Smooth muscle cell (in vitro differentiated cells): ENCODE results near the gene ZSCAN18. TPM values are rescaled to one million over a fixed set of nuclear protein-coding genes. Genes with fewer than 3 reads are reported as not detected.
"Not testable (repeated sequence)": the region's sequence is repeated elsewhere in the genome, so short reads cannot be mapped to it uniquely, and the experiment has no call there.

Experiments
- DNase-seq: peaks from one replicate; lab custom pipeline; 2025; ENCODE audit not compliant: unreplicated experiment; lab: John Stamatoyannopoulos, UW
- H2AFZ ChIP-seq: fragments of 200-600 bp; sonication (generic); 2 replicates; pipeline ENCODE4 v1.6.0; 2016; ENCODE audit warnings: antibody characterized with exemption, low read depth, mild to moderate bottlenecking
- H3F3A ChIP-seq: fragments of 200-600 bp; sonication (generic); 2 replicates; pipeline ENCODE4 v1.6.0; 2017; ENCODE audit warnings: antibody characterized with exemption, low read depth
- H3K27ac ChIP-seq: fragments of 200-600 bp; sonication (generic); 2 replicates; pipeline ENCODE4 v1.5.1; 2016; ENCODE audit warnings: low read depth, mild to moderate bottlenecking
- H3K27me3 ChIP-seq: fragments of 200-600 bp; sonication (generic); 2 replicates; pipeline ENCODE4 v1.6.1; 2016; ENCODE audit warnings: low read depth, mild to moderate bottlenecking
- H3K36me3 ChIP-seq: fragments of 200-600 bp; sonication (generic); 2 replicates; pipeline ENCODE4 v1.5.1; 2016; ENCODE audit warnings: low read depth
- H3K4me1 ChIP-seq: fragments of 200-600 bp; sonication (generic); 2 replicates; pipeline ENCODE4 v1.5.1; 2016; ENCODE audit warnings: low read depth
- H3K4me2 ChIP-seq: fragments of 200-600 bp; sonication (generic); 2 replicates; pipeline ENCODE4 v1.6.0; 2016; ENCODE audit warnings: mild to moderate bottlenecking
- H3K4me3 ChIP-seq: fragments of 200-600 bp; sonication (generic); 2 replicates; pipeline ENCODE4 v1.5.1; 2016; ENCODE audit warnings: mild to moderate bottlenecking
- H3K79me2 ChIP-seq: fragments of 200-600 bp; sonication (generic); 2 replicates; pipeline ENCODE4 v1.6.0; 2016; ENCODE audit warnings: low read depth, mild to moderate bottlenecking
- H3K9ac ChIP-seq: fragments of 200-600 bp; sonication (generic); 2 replicates; pipeline ENCODE4 v1.6.0; 2016; ENCODE audit warnings: low read depth
- H3K9me3 ChIP-seq: fragments of 200-600 bp; sonication (generic); replicated peaks from 2 replicates; pipeline ENCODE4 v1.5.1; 2016; ENCODE audit warnings: low read depth
- H4K20me1 ChIP-seq: fragments of 200-600 bp; sonication (generic); 2 replicates; pipeline ENCODE4 v1.6.0; 2016; ENCODE audit warnings: low read depth
- CTCF ChIP-seq: fragments of 200-600 bp; sonication (generic); IDR thresholded peaks from 2 replicates; pipeline ENCODE4 v1.5.1; 2017; ENCODE audit warnings: borderline replicate concordance, mild to moderate bottlenecking, antibody characterized with exemption; ENCODE audit not compliant: insufficient read depth, poor library complexity, severe bottlenecking
- WGBS: methylation state at CpG from one replicate; pipeline ENCODE4 v1.1.7; 2016; ENCODE audit warnings: low lambda C conversion rate; 5-methylcytosine and 5-hydroxymethylcytosine counted together
- polyA plus RNA-seq: library from polyadenylated mRNA; unstranded; fragments of >200 nt; fragmentation: Nextera tagmentation; extraction: Ambion mirVana; gene quantifications from 2 replicates; pipeline ENCODE4 v1.2.1, GENCODE V29; 2016
- total RNA-seq: library from RNA; depleted of rRNA; stranded (reverse); fragments of >200 nt; gene quantifications from 2 replicates; pipeline ENCODE4 v1.2.3, GENCODE V29; 2014

ZSCAN18 gene
- total RNA-seq (32.9 and 34.6 TPM in 2 replicates), polyA plus RNA-seq (54.6 and 66.5 TPM in 2 replicates)

DNA sequence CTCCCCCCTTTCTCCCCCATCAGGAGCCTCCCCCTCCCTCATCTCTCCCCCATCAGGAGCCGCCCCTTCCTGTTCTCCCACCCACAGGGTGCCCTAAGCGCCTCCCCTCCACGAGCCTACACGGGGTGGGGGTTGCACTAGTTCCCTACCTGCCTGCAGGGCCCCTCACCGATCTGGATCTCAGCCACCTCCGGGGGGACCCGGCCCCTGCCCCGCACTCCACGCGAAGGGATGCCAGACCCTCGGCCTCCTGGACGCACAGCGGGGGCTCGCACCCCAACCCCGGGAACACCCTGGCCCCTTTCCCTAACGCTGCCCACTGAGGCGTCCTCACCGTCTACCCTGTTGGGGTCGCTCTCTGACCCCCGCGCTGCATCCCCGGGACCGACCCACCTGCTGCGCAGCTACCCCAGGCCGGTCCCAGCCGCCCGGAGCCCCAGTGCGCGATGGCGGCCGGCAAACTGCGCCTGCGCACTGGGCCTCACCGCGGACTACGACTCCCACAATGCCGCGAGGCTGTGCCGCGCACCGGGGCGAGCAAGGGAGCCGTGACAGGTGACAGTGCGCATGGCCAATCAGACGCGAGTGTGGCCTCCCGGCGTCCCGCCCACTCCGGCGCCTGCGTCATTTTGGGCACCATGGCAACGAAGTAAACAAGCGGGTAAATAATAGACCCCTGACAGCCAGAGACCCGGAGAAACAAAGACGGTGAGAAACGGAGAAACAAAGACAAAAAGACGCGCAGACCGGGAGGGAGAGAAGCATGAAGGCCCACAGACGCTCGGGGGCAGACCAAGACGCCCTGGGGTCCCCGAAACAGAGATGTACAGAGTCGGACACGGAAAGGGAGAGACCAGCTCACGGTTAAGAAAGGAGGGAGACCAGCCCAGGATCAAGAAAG, at the start of gene ZSCAN18:
TSS of gene ZSCAN18 (minus strand) at position 451 of the 901 bp plus-strand sequence. CDS start 7,964 bp downstream, outside the sequence.
- DNase-seq = peak; percentile 88
- TF ChIP-seq CTCF = no peak
- Histone ChIP-seq H3K27me3 (no peaks in the 10 kb centered on the region), H3K4me1 (no peaks in the 10 kb centered on the region), H3K79me2 (peaks cover 21% of the 10 kb centered on the region), H3K9me3 (no peaks in the 10 kb centered on the region), H3K9ac (peak within 1 kb of the TSS; percentile 100), H3K4me3 (peak within 1 kb of the TSS; percentile 80), H3K4me2 (peak within 1 kb of the TSS; percentile 89), H3K36me3 (no peaks in the 10 kb centered on the region), H4K20me1 (no peaks in the 10 kb centered on the region), H2AFZ (peak within 1 kb of the TSS; percentile 78), H3K27ac (peak within 1 kb of the TSS; percentile 99), H3F3A (no peaks in the 10 kb centered on the region)
- WGBS = 3% methylated on average over 59 of the region's 67 CpGs

DNA sequence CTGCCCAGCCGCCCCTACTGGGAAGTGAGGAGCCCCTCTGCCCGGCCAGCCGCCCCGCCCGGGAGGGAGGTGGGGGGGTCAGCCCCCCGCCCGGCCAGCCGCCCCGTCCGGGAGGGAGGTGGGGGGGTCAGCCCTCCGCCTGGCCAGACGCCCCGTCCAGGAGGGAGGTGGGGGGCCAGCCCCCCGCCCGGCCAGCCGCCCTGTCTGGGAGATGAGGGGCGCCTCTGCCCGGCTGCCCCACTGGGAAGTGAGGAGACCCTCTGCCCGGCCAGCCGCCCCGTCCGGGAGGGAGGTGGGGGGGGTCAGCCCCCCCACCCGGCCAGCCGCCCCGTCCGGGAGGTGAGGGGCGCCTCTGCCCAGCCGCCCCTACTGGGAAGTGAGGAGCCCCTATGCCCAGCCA, 49.4 kb upstream of the ZSCAN18 start:
- not testable (repeated sequence) for H3K4me1 ChIP-seq, H3F3A ChIP-seq, H3K4me2 ChIP-seq, H4K20me1 ChIP-seq, H3K4me3 ChIP-seq, H3K27me3 ChIP-seq, DNase-seq, H3K9ac ChIP-seq, H3K27ac ChIP-seq, H2AFZ ChIP-seq
- Histone ChIP-seq H3K9me3 (peaks cover 34% of the 10 kb centered on the region), H3K36me3 (peaks cover 11% of the 10 kb centered on the region), H3K79me2 (peaks cover 64% of the 10 kb centered on the region)
- no CpG with 5 or more reads among the region's 28 CpGs for WGBS

DNA sequence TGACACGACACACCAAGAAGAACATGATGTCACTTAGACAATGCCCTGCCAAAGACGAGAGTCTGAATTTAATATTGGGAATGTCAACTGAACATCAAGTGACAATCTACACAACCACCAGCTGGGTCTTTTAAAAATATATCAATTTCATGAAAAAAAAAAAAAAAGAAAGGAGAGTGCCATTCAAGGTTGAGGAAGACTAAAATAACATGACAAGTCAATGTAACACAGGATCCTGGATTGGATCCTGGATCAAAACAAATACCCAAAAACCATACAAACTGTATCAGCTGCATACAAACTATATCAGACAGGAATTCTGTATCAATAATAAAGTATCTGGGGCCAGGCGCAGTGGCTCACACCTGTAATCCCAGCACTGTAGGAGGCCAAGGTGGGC, 47.8 kb upstream of the ZSCAN18 start:
- DNase-seq = no peak
- H3K27me3 ChIP-seq = no peaks in the 10 kb centered on the region
- H3K4me1 ChIP-seq = no peaks in the 10 kb centered on the region
- H3K27ac ChIP-seq = no peak overlapping the region
- WGBS = 100% methylated on average over 3 of the region's 3 CpGs
- no peaks in the 10 kb centered on the region for H3F3A ChIP-seq
- H2AFZ ChIP-seq = no peak overlapping the region
- H3K36me3 ChIP-seq = peaks cover 26% of the 10 kb centered on the region
- no peak for TF ChIP-seq CTCF
- H3K4me3 ChIP-seq = no peak overlapping the region
- H3K79me2 ChIP-seq = peaks cover 54% of the 10 kb centered on the region
- no peak overlapping the region for H3K9ac ChIP-seq
- no peak overlapping the region for H3K4me2 ChIP-seq
- no peaks in the 10 kb centered on the region for H4K20me1 ChIP-seq
- peaks cover 49% of the 10 kb centered on the region for H3K9me3 ChIP-seq

DNA sequence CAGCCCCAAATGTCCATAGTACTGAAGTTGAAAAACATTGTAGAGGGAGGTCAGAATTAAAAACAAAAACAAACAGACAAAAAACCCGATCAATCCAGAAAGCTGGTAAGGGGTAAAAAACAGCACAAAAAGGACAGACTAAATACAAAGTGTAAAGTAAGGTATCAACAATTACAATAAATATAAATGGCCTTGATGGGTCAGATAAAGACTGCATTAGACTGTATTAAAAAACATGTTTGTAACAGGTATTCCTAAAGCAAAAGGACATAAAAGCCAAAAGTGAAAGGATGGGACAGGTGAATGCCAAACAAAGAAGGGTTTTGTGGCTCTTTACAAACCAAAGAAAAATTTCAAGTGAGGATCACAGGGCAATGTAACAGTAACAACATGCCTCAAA, 36.2 kb upstream of the ZSCAN18 start:
- no peak for TF ChIP-seq CTCF
- H3K9ac ChIP-seq = no peak overlapping the region
- H3K4me1 ChIP-seq = no peaks in the 10 kb centered on the region
- H2AFZ ChIP-seq = no peak overlapping the region
- no peaks in the 10 kb centered on the region for H3K27me3 ChIP-seq
- 100% methylated on average over 1 of the region's 1 CpG for WGBS
- H3K4me3 ChIP-seq = no peak overlapping the region
- H3F3A ChIP-seq = no peaks in the 10 kb centered on the region
- no peak for DNase-seq
- H3K36me3 ChIP-seq = peaks cover 83% of the 10 kb centered on the region
- H3K27ac ChIP-seq = no peak overlapping the region
- no peak overlapping the region for H3K4me2 ChIP-seq
- H4K20me1 ChIP-seq = no peaks in the 10 kb centered on the region
- H3K79me2 ChIP-seq = no peaks in the 10 kb centered on the region
- H3K9me3 ChIP-seq = peaks cover 79% of the 10 kb centered on the region
